AG20443 (cell line): ENCODE results near the gene ANKLE2.

Experiments
- DNase-seq: peaks from one replicate; pipeline ENCODE4 v3.0.0; 2012; ENCODE audit warnings: low spot score, mixed read lengths

ANKLE2 gene

GRCh38 chr12:132743831-132744230, 17.8 kb downstream of the ANKLE2 start:
- DNase-seq, result no peak

- DNase-seq, result no peak
Observed at GRCh38 chr12:132741620-132742019, 20.0 kb downstream of the ANKLE2 start.

GRCh38 chr12:132740652-132741051, 21.0 kb downstream of the ANKLE2 start:
- no peak for DNase-seq

GRCh38 chr12:132740313-132740646, 21.4 kb downstream of the ANKLE2 start:
- no peak for DNase-seq

GRCh38 chr12:132739600-132740312, 21.9 kb downstream of the ANKLE2 start:
- no peak for DNase-seq

- DNase-seq, result no peak
Observed at GRCh38 chr12:132736913-132737312, 24.7 kb downstream of the ANKLE2 start.

- DNase-seq, result no peak
Observed at GRCh38 chr12:132736378-132736777, 25.3 kb downstream of the ANKLE2 start.

GRCh38 chr12:132735496-132735895, 26.1 kb downstream of the ANKLE2 start:
- no peak for DNase-seq

- DNase-seq, result no peak
Observed at GRCh38 chr12:132734206-132734605, 27.4 kb downstream of the ANKLE2 start.

- DNase-seq, result no peak
Observed at GRCh38 chr12:132731574-132731973, 30.1 kb downstream of the ANKLE2 start.

GRCh38 chr12:132730353-132730752, 31.3 kb downstream of the ANKLE2 start:
- DNase-seq, result no peak

- no peak for DNase-seq
Observed at GRCh38 chr12:132729541-132730320, 31.9 kb downstream of the ANKLE2 start.

GRCh38 chr12:132728502-132728901, 33.1 kb downstream of the ANKLE2 start:
- no peak for DNase-seq

- no peak for DNase-seq
Observed at GRCh38 chr12:132727091-132727794, 34.4 kb downstream of the ANKLE2 start.

- DNase-seq, result no peak
Observed at GRCh38 chr12:132726386-132726785, 35.2 kb downstream of the ANKLE2 start.

- DNase-seq, result peak; percentile 37
Observed at GRCh38 chr12:132724506-132725241, 37.0 kb downstream of the ANKLE2 start.

- peak; percentile 40 for DNase-seq
Observed at GRCh38 chr12:132723764-132724140, 37.9 kb downstream of the ANKLE2 start.

GRCh38 chr12:132723015-132723763, 38.4 kb downstream of the ANKLE2 start:
- DNase-seq, result no peak

GRCh38 chr12:132720606-132721345, 40.9 kb downstream of the ANKLE2 start:
- no peak for DNase-seq

GRCh38 chr12:132719954-132720324, 41.7 kb downstream of the ANKLE2 start:
- DNase-seq, result no peak
